ENCODE data around the gene CCDC122.

GRCh38 chr13:43864921-43865320 is 14.6 kb downstream of the CCDC122 start:
- TF ChIP-seq FOXP2 (optimal IDR thresholded peaks at IDR 0.05; ENCODE audit: borderline replicate concordance, extremely low read depth, extremely low read length, insufficient read depth) (no peak), POLR2AphosphoS5 (IDR thresholded peaks at IDR 0.05; ENCODE audit: low read depth, low read length) (no peak)

Data from PFSK-1 (cell line).